Ishikawa (cell line): ENCODE data around the gene RTN4IP1.

Experiments
- MAX ChIP-seq: IDR thresholded peaks from 2 replicates; pipeline ENCODE4 v1.6.1; 2012
- REST ChIP-seq: IDR thresholded peaks from 2 replicates; pipeline ENCODE4 v1.6.1; 2012; ENCODE audit warnings: low read depth, mild to moderate bottlenecking
- TEAD4 ChIP-seq: IDR thresholded peaks from 2 replicates; pipeline ENCODE4 v1.6.1; 2012

GRCh38 chr6:106591111-106591825 is 38.0 kb downstream of the RTN4IP1 start:
- TF ChIP-seq REST: no peak
- TF ChIP-seq MAX: no peak
- TF ChIP-seq TEAD4: no peak
